Hepatocyte (in vitro differentiated cells): ENCODE data around the gene PDE11A.

Source experiments
- CTCF ChIP-seq: fragments of 200-600 bp; sonication (generic); IDR thresholded peaks from 2 replicates; pipeline ENCODE4 v1.5.1; 2016; ENCODE audit warnings: antibody characterized with exemption, mild to moderate bottlenecking; ENCODE audit not compliant: poor library complexity
- EZH2 ChIP-seq: fragments of 200-600 bp; sonication (generic); IDR thresholded peaks from 2 replicates; pipeline ENCODE4 v1.6.1; 2016; ENCODE audit warnings: antibody characterized with exemption, mild to moderate bottlenecking, borderline replicate concordance

- TF ChIP-seq CTCF (no peak), EZH2 (no peak)
Observed at GRCh38 chr2:178088774-178089270, 16.2 kb upstream of the PDE11A start.
